ENCODE measurements around the gene GRID2IP. TPM values are rescaled to one million over a fixed set of nuclear protein-coding genes. Genes with fewer than 3 reads are reported as not detected.

Gene GRID2IP
- polyA plus RNA-seq (2013, experiment 1 of 2), result not detected
- 0.01 TPM for polyA plus RNA-seq (2013, experiment 2 of 2)

- Histone ChIP-seq H3K4me3 (ENCODE audit: insufficient read depth in 1 of 2, low read depth in 1 of 2, low read length in 2 of 2) (no peak within 1 kb of the TSS), H4K91ac (ENCODE audit: low read length) (no peak within 1 kb of the TSS), H3K18ac (ENCODE audit: low read depth in 1 of 2, low read length in 2 of 2) (no peak within 1 kb of the TSS), H3K14ac (ENCODE audit: low read length in 2 of 2) (no peak within 1 kb of the TSS), H2AK5ac (ENCODE audit: low read length, severe bottlenecking) (no peak within 1 kb of the TSS), H2BK5ac (ENCODE audit: low read depth, low read length, poor library complexity, severe bottlenecking) (no peak within 1 kb of the TSS), H3K27me3 (ENCODE audit: control insufficient read depth in 1 of 2, insufficient read depth in 1 of 2, low read length in 2 of 2) (peaks cover 4 to 6% of the 10 kb centered on the region in 2 experiments), H2BK12ac (ENCODE audit: low read length in 2 of 2) (no peak within 1 kb of the TSS), H3K9me3 (ENCODE audit: control insufficient read depth, low read length) (no peaks in the 10 kb centered on the region), H3K27ac (ENCODE audit: low read length, poor library complexity, severe bottlenecking) (no peak within 1 kb of the TSS), H2BK15ac (ENCODE audit: low read depth, poor library complexity, severe bottlenecking) (no peak within 1 kb of the TSS), H3K4me1 (ENCODE audit: control insufficient read depth, insufficient read depth, low read depth, low read length) (no peaks in the 10 kb centered on the region), H3K36me3 (ENCODE audit: control insufficient read depth in 1 of 2, insufficient read depth in 2 of 2, low read depth in 1 of 2, low read length in 2 of 2) (no peaks in the 10 kb centered on the region), H2AFZ (ENCODE audit: low read depth, low read length) (no peak within 1 kb of the TSS), H3K79me1 (replicated peaks; ENCODE audit: low read length, poor library complexity, severe bottlenecking) (no peaks in the 10 kb centered on the region), H3K23ac (ENCODE audit: low read length in 2 of 2) (no peak within 1 kb of the TSS), H2BK120ac (ENCODE audit: low read depth, low read length) (no peak within 1 kb of the TSS), H3K9ac (ENCODE audit: low read length) (no peak within 1 kb of the TSS), H3K4me2 (ENCODE audit: low read length, poor library complexity, severe bottlenecking) (no peak within 1 kb of the TSS), H4K8ac (ENCODE audit: low read length) (no peak within 1 kb of the TSS), H3K4ac (ENCODE audit: low read depth in 1 of 2, low read length in 2 of 2) (no peak within 1 kb of the TSS)
- 88% methylated on average over 42 of the region's 46 CpGs for WGBS
- no peak for DNase-seq
Observed at GRCh38 chr7:6551016-6551511, at the start of gene GRID2IP. Gene GRID2IP (minus strand): TSS chr7:6551461. CDS start chr7:6551436, 25 bp downstream.

- Histone ChIP-seq H3K79me1 (replicated peaks; ENCODE audit: low read length, poor library complexity, severe bottlenecking) (peaks cover 32% of the 10 kb centered on the region), H3K4me3 (ENCODE audit: insufficient read depth in 1 of 2, low read depth in 1 of 2, low read length in 2 of 2) (no peak overlapping the region), H3K4me1 (ENCODE audit: control insufficient read depth, insufficient read depth, low read depth, low read length) (no peaks in the 10 kb centered on the region), H3K4me2 (ENCODE audit: low read length, poor library complexity, severe bottlenecking) (no peak overlapping the region), H3K9me3 (ENCODE audit: control insufficient read depth, low read length) (no peaks in the 10 kb centered on the region), H3K27ac (ENCODE audit: low read length, poor library complexity, severe bottlenecking) (no peak overlapping the region), H2AFZ (ENCODE audit: low read depth, low read length) (no peak overlapping the region), H3K14ac (ENCODE audit: low read length in 2 of 2) (no peak overlapping the region), H3K23ac (ENCODE audit: low read length in 2 of 2) (no peak overlapping the region), H2AK5ac (ENCODE audit: low read length, severe bottlenecking) (no peak overlapping the region), H2BK15ac (ENCODE audit: low read depth, poor library complexity, severe bottlenecking) (no peak overlapping the region), H3K9ac (ENCODE audit: low read length) (no peak overlapping the region), H2BK120ac (ENCODE audit: low read depth, low read length) (no peak overlapping the region), H4K91ac (ENCODE audit: low read length) (no peak overlapping the region), H2BK12ac (ENCODE audit: low read length in 2 of 2) (no peak overlapping the region), H3K36me3 (ENCODE audit: control insufficient read depth in 1 of 2, insufficient read depth in 2 of 2, low read depth in 1 of 2, low read length in 2 of 2) (peaks cover 73 to 87% of the 10 kb centered on the region in 2 experiments), H3K18ac (ENCODE audit: low read depth in 1 of 2, low read length in 2 of 2) (no peak overlapping the region), H4K8ac (ENCODE audit: low read length) (no peak overlapping the region), H3K4ac (ENCODE audit: low read depth in 1 of 2, low read length in 2 of 2) (no peak overlapping the region), H3K27me3 (ENCODE audit: control insufficient read depth in 1 of 2, insufficient read depth in 1 of 2, low read length in 2 of 2) (no peaks in the 10 kb centered on the region), H2BK5ac (ENCODE audit: low read depth, low read length, poor library complexity, severe bottlenecking) (no peak overlapping the region)
- DNase-seq, result no peak
- WGBS, result 99% methylated on average over 15 of the region's 15 CpGs
Observed at GRCh38 chr7:6600093-6600492, 48.8 kb upstream of the GRID2IP start.

DNA sequence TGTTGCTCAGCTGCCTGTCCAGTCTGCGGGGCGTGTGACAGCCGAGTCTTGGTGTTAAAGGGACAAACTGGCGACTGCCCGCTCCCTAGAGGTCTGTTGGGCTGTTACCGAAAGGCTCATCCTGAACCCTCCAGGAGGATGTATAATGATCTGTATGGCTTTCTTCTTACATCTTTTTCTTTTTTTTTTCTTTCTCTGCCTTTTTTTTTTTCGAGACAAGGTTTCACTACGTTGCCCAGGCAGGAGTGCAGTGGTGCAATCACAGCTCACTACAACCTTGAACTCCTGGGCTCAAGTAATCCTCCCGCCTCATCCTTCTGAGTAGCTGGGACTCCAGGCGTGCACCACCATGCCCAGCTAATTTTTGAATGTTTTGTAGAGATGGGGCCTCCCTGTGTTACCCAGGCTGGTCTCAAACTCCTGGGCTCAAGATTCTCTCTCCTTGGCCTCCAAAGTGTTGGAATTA is 39.4 kb upstream of the GRID2IP start:
- H2BK12ac ChIP-seq (ENCODE audit: low read length in 2 of 2), result no peak overlapping the region
- peak overlapping the region; percentile 82 to 98 for H3K18ac ChIP-seq (ENCODE audit: low read depth in 1 of 2, low read length in 2 of 2)
- H2AK5ac ChIP-seq (ENCODE audit: low read length, severe bottlenecking), result no peak overlapping the region
- H3K4me2 ChIP-seq (ENCODE audit: low read length, poor library complexity, severe bottlenecking), result peak overlapping the region; percentile 98
- no peak overlapping the region for H2BK5ac ChIP-seq (ENCODE audit: low read depth, low read length, poor library complexity, severe bottlenecking)
- peak overlapping the region in 1 of 2 experiments; percentile 17 for H3K4ac ChIP-seq (ENCODE audit: low read depth in 1 of 2, low read length in 2 of 2)
- H2BK15ac ChIP-seq (ENCODE audit: low read depth, poor library complexity, severe bottlenecking), result peak overlapping the region; percentile 23
- H4K91ac ChIP-seq (ENCODE audit: low read length), result peak overlapping the region; percentile 64
- H2BK120ac ChIP-seq (ENCODE audit: low read depth, low read length), result no peak overlapping the region
- no peak for DNase-seq
- peaks cover 25% of the 10 kb centered on the region for H3K79me1 ChIP-seq (replicated peaks; ENCODE audit: low read length, poor library complexity, severe bottlenecking)
- peak overlapping the region; percentile 94 to 96 for H3K4me3 ChIP-seq (ENCODE audit: insufficient read depth in 1 of 2, low read depth in 1 of 2, low read length in 2 of 2)
- H3K9me3 ChIP-seq (ENCODE audit: control insufficient read depth, low read length), result no peaks in the 10 kb centered on the region
- no peaks in the 10 kb centered on the region for H3K27me3 ChIP-seq (ENCODE audit: control insufficient read depth in 1 of 2, insufficient read depth in 1 of 2, low read length in 2 of 2)
- peak overlapping the region; percentile 90 for H3K9ac ChIP-seq (ENCODE audit: low read length)
- WGBS, result 29% methylated on average over 6 of the region's 10 CpGs
- peaks cover 53 to 55% of the 10 kb centered on the region in 2 experiments for H3K36me3 ChIP-seq (ENCODE audit: control insufficient read depth in 1 of 2, insufficient read depth in 2 of 2, low read depth in 1 of 2, low read length in 2 of 2)
- peak overlapping the region; percentile 92 for H4K8ac ChIP-seq (ENCODE audit: low read length)
- H3K4me1 ChIP-seq (ENCODE audit: control insufficient read depth, insufficient read depth, low read depth, low read length), result peaks cover 8% of the 10 kb centered on the region
- H3K27ac ChIP-seq (ENCODE audit: low read length, poor library complexity, severe bottlenecking), result no peak overlapping the region
- H3K23ac ChIP-seq (ENCODE audit: low read length in 2 of 2), result peak overlapping the region in 1 of 2 experiments; percentile 70
- peak overlapping the region; percentile 26 to 99 for H3K14ac ChIP-seq (ENCODE audit: low read length in 2 of 2)
- H2AFZ ChIP-seq (ENCODE audit: low read depth, low read length), result peak overlapping the region; percentile 75

DNA sequence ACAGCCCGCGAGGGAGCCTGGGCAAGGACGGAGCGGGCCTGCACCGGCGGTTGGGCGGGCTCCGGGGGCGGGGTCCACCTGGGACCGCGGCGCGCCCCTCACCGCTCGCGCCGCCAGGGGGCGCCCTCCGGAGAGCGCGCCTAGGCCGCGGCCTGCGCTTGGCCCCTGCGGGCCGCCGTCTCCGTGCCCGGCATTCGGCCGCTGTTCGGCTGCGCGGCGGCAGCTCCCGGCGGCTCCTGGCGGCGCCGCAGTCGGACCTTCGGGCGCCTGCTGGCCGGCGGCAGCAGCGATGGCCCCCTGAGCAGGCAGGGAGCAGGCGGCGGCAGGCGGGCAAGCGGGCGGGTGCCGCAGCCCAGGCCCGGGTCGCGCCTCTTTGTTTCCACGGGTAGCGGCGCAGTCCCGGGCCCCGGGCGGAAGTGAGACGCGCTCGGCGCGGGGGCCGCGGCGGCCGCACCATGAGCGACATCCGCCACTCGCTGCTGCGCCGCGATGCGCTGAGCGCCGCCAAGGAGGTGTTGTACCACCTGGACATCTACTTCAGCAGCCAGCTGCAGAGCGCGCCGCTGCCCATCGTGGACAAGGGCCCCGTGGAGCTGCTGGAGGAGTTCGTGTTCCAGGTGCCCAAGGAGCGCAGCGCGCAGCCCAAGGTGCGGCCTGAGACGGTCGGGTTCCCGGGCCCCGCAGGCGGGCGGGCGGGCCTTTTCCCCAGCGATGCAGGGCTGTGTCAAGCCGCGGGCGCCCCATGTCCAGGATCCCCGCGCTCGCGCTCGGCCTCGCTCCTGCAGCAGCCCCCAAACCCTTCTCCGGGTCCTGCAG is 38.8 kb upstream of the GRID2IP start, which contains the start of gene INTS15:
INTS15 (plus strand) TSS at position 193 of the 816 bp plus-strand sequence; CDS start at position 456, 263 bp downstream.
- Histone ChIP-seq H3K36me3 (ENCODE audit: control insufficient read depth in 1 of 2, insufficient read depth in 2 of 2, low read depth in 1 of 2, low read length in 2 of 2) (peaks cover 52% of the 10 kb centered on the region in 2 experiments), H2BK12ac (ENCODE audit: low read length in 2 of 2) (no peak within 1 kb of the TSS), H2BK15ac (ENCODE audit: low read depth, poor library complexity, severe bottlenecking) (peak within 1 kb of the TSS; percentile 23), H4K91ac (ENCODE audit: low read length) (peak within 1 kb of the TSS; percentile 92), H2BK120ac (ENCODE audit: low read depth, low read length) (peak within 1 kb of the TSS; percentile 95), H2AK5ac (ENCODE audit: low read length, severe bottlenecking) (no peak within 1 kb of the TSS), H2AFZ (ENCODE audit: low read depth, low read length) (peak within 1 kb of the TSS; percentile 75), H3K23ac (ENCODE audit: low read length in 2 of 2) (peak within 1 kb of the TSS in 1 of 2 experiments; percentile 70), H2BK5ac (ENCODE audit: low read depth, low read length, poor library complexity, severe bottlenecking) (peak within 1 kb of the TSS; percentile 50), H3K9ac (ENCODE audit: low read length) (peak within 1 kb of the TSS; percentile 90), H3K27me3 (ENCODE audit: control insufficient read depth in 1 of 2, insufficient read depth in 1 of 2, low read length in 2 of 2) (no peaks in the 10 kb centered on the region), H3K79me1 (replicated peaks; ENCODE audit: low read length, poor library complexity, severe bottlenecking) (peaks cover 19% of the 10 kb centered on the region), H3K18ac (ENCODE audit: low read depth in 1 of 2, low read length in 2 of 2) (peak within 1 kb of the TSS; percentile 82 to 98), H3K14ac (ENCODE audit: low read length in 2 of 2) (peak within 1 kb of the TSS; percentile 68 to 99), H3K4ac (ENCODE audit: low read depth in 1 of 2, low read length in 2 of 2) (peak within 1 kb of the TSS; percentile 87 to 95), H4K8ac (ENCODE audit: low read length) (peak within 1 kb of the TSS; percentile 92), H3K27ac (ENCODE audit: low read length, poor library complexity, severe bottlenecking) (peak within 1 kb of the TSS; percentile 66), H3K4me2 (ENCODE audit: low read length, poor library complexity, severe bottlenecking) (peak within 1 kb of the TSS; percentile 98), H3K4me3 (ENCODE audit: insufficient read depth in 1 of 2, low read depth in 1 of 2, low read length in 2 of 2) (peak within 1 kb of the TSS; percentile 94 to 96), H3K4me1 (ENCODE audit: control insufficient read depth, insufficient read depth, low read depth, low read length) (peaks cover 8% of the 10 kb centered on the region), H3K9me3 (ENCODE audit: control insufficient read depth, low read length) (no peaks in the 10 kb centered on the region)
- DNase-seq, result peak; percentile 77
- under 1% methylated on average over 96 of the region's 107 CpGs for WGBS

All from mesenchymal stem cell (in vitro differentiated cells and primary cell).